ENCODE results near the gene H2AZ2. TPM values are rescaled to one million over a fixed set of nuclear protein-coding genes. Genes with fewer than 3 reads are reported as not detected.

H2AZ2 gene
- total RNA-seq: 257 and 263 TPM in 2 replicates

DNA sequence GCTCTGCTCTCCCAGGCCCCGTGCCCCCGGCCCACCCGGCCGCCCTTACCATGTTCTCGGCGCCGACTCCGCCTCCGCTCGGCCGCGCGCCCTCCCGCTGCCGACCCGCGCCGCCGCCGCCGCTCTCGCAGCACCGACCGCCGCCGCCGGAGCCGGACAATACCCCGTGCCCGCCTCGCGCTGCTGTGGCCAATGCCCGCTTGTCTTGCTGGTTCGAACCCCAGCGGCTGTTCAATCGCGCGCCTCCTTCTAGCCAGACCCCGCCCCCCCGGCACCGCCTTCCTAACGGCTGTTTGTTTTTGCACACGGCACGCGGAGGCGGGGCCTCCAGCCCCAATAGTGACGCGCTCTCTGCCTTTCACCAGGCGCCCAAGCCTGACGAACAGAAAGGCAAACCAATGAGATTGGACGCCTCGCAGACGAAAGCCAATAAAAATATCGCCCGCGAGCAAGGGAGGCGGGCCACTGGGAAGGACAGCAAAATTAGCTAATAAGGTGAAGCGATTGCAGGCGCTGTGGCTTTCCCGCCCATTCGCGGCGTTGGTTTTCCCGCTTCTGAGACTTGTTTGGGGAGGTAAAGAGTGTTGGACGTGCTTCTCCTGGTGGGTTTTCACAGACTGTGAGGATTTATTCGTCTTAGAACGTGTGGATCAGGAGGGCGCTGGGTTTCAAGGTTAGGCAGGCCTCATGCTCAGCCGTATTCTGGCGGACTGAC, at the start of gene H2AZ2:
TSS of gene H2AZ2 (minus strand) at position 168 of the 715 bp plus-strand sequence. CDS start at position 52, 116 bp downstream.
- intact Hi-C loops (cut with micrococcal nuclease): loop anchor here (1.0 to 5.0 kb wide), 22 partner anchors 9 to 1915 kb away; partner anchors contain the start of genes MRPL32, NUDCD3, OGDH and POLD2

- intact Hi-C loops (cut with micrococcal nuclease): no loop called here
Observed at GRCh38 chr7:44897309-44897708, 49.4 kb upstream of the H2AZ2 start.

GRCh38 chr7:44894888-44895580, 47.1 kb upstream of the H2AZ2 start:
- intact Hi-C loops (cut with micrococcal nuclease): no loop called here

DNA sequence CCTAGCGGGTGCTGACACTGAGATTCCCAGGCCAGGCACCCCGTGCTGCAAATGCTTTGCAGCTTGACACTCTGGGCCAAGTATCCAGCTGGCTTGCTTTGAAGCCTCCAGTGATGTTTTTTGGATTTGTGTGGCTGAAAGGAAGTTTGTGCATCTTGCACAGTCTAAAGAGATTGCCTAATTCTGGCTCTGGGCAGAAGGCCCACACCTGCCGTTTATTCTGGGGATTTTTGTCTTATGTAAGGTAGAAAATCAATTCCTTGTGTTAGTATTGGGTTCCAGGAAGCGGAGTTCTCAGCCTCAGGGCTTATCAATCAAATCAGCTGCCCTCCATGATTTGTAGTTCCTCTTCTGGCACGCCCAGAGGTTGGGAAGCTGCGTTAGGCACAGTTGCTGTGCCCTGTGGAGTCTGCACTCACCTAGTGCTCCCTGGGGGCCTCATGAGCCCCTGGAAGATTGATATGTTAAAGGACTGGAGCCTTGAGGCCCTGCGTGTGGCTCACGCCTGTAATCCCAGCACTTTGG, 45.9 kb upstream of the H2AZ2 start:
- intact Hi-C loops (cut with micrococcal nuclease): no loop called here

DNA sequence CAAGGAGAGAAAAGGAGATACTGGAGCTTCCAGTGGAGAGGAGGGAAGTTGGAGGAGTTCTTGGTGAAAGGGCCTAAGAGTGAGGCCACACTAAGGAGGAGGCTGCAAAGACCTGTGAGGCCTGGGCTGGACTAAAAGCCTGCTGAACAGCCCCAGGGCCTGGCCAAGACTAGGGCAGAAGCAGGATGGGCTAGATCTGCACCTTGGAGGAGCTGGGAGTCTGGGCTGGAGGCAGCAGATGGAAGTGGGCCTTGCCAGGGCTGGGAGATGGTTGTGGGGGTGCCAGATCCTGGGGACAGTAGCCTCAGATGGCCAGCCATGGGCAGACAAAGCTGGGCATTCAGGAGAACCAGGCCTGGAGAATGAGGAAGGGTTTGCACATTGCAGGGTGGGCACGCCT, 43.9 kb upstream of the H2AZ2 start:
- intact Hi-C loops (cut with micrococcal nuclease): no loop called here

- intact Hi-C loops (cut with micrococcal nuclease): no loop called here
Observed at GRCh38 chr7:44891372-44891771, 43.5 kb upstream of the H2AZ2 start.

- intact Hi-C loops (cut with micrococcal nuclease): loop anchor here (10.0 kb wide), 1 partner anchor 876 kb away; no protein-coding TSS in a partner anchor
Observed at GRCh38 chr7:44889086-44889781, 41.3 kb upstream of the H2AZ2 start.

GRCh38 chr7:44887293-44887692, 39.4 kb upstream of the H2AZ2 start:
- intact Hi-C loops (cut with micrococcal nuclease): loop anchor here (10.0 kb wide), 1 partner anchor 878 kb away; no protein-coding TSS in a partner anchor

- intact Hi-C loops (cut with micrococcal nuclease): loop anchor here (1.0 to 10.0 kb wide), 13 partner anchors 28 to 879 kb away; partner anchors contain the start of genes H2AZ2, MYO1G, OGDH and TBRG4
Observed at GRCh38 chr7:44885394-44886317, 37.8 kb upstream of the H2AZ2 start, which contains the start of gene PURB. Gene PURB, minus strand, starts transcription at chr7:44885530. Its CDS starts 182 bp downstream, at chr7:44885348.

DNA sequence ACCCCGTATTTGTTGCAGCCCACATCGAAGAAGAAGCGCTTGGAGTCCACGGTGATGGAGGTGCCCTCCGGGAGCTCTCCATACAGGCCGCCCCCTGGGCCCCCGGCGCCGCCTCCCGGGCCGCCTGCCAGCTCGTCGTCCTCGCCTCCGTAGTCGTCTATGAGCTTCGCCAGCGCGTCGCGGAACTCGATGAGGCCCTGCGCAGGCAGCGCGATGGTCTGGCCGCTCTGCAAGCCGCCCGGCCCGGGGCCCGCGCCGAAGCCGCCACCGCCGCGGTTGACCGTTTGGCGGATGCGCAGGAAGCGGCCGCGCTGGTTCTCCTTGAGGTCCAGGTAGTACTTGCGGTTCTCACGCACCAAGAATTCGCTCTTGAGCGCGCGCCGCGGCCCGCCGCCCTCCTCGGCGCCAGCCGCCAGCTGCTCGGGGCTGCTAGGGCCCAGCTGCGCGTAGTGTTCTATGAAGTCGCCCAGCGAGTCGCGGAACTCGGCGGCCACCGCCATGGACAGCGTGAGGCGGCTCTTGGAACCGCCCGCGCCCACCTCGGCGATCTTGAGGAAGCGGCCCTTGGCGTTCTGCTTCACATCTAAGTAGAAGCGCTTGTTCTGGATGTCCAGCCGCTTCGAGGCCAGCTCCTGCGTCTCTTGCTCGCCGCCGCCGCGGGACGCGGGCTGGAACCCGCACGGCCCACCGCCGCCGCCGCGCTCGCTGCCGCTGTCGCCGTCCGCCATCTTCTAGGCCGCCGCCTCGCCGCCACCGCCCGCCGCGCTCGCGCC, 36.9 kb upstream of the H2AZ2 start:
- intact Hi-C loops (cut with micrococcal nuclease): loop anchor here (1.0 to 10.0 kb wide), 14 partner anchors 28 to 880 kb away; partner anchors contain the start of genes H2AZ2, MYO1G, NUDCD3 and OGDH

DNA sequence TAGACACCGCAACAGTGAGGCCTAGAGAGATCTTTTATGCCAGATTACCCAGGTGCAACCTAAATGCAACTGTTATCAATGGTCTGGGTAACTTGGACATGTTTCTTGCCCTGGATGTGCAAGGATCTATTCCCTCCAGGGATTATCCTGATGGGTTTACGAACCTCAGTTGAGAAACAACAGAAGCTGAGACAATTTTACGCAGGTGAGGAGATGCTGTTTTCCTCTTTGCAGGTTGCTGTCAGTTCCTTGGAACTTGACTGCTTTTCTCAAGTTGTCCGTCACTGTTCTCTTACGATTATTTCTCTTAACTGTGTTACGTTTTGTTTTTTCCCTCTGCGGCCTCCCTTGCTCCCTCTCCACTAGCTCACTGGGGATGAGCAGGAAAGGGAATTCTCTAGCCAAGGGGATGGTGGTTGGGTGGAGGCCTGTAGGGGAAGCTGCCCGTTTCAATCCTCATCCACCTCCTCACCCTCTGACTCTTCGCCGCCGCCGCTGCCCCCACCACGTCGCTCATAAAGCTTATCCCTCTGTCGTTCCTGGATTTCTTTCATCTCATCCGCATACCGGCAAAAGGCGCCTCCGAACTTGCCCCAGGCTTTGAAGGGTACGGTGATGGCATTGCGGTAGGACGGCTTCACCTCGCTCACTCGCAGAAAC, 36.2 kb upstream of the H2AZ2 start:
- intact Hi-C loops (cut with micrococcal nuclease): loop anchor here (5.0 to 10.0 kb wide), 2 partner anchors 392 to 881 kb away; partner anchors contain the start of gene NUDCD3

- intact Hi-C loops (cut with micrococcal nuclease): loop anchor here (5.0 to 10.0 kb wide), 2 partner anchors 391 to 882 kb away; partner anchors contain the start of gene NUDCD3
Observed at GRCh38 chr7:44882899-44883298, 35.0 kb upstream of the H2AZ2 start.

DNA sequence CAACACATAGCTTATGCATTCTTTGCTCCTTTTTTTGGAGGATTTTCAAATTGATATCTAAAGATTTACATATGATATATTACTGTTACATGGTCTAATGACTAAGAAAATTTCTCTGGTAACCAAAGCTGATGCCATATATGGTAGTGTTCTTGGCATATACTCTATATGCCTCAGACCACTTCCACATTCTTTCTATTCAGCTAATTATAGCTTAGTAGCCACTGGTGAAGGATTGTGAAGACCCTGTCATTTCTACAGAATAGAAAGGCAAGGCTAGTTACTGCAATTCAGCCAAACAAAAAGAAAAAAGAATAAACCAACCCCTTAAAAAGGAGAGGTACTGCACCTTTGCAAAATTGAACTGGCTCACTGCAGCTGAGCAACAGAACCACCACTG, 33.7 kb upstream of the H2AZ2 start:
- intact Hi-C loops (cut with micrococcal nuclease): loop anchor here (1.0 to 10.0 kb wide), 5 partner anchors 24 to 883 kb away; partner anchors contain the start of gene NUDCD3

- intact Hi-C loops (cut with micrococcal nuclease): loop anchor here (1.0 to 10.0 kb wide), 5 partner anchors 24 to 884 kb away; partner anchors contain the start of gene NUDCD3
Observed at GRCh38 chr7:44881066-44881600, 33.2 kb upstream of the H2AZ2 start.

- intact Hi-C loops (cut with micrococcal nuclease): loop anchor here (1.0 to 10.0 kb wide), 5 partner anchors 23 to 884 kb away; partner anchors contain the start of gene NUDCD3
Observed at GRCh38 chr7:44880317-44881018, 32.6 kb upstream of the H2AZ2 start.

- intact Hi-C loops (cut with micrococcal nuclease): no loop called here
Observed at GRCh38 chr7:44876393-44876792, 28.5 kb upstream of the H2AZ2 start.

DNA sequence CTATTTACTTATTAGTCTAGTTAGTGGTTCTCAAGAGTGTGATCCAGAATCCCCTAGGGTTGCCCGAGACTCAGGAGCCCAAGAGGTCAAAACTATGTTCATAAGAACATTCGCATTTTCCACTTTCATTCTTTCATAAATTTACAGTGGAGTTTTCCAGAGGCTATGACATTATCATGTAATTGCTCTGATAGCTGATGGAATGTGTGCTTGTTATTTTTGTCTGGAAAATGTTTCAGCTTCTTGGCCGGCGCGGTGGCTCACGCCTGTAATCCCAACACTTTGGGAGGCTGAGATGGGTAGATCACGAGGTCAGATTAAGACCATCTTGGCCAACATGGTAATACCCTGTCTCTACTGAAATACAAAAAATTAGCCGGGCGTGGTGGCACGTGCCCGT, 27.4 kb upstream of the H2AZ2 start:
- intact Hi-C loops (cut with micrococcal nuclease): no loop called here

Measured in T-helper 1 cell treated with Interleukin-12 subunit alpha and Interleukin-12 subunit beta and Interleukin-4 antibody, amounts not matched to agents 30 ng/mL and 1 ng/mL, for 36 hours (primary cell).